ENCODE data around the gene ATG10. TPM values are rescaled to one million over a fixed set of nuclear protein-coding genes. Genes with fewer than 3 reads are reported as not detected.

ATG10 gene
- total and polyA plus RNA-seq, 2 of the 13 experiments (the other 11 are each of a cell fraction or from before 2014, with no cell fraction given): 2.0 to 5.7 TPM

DNA sequence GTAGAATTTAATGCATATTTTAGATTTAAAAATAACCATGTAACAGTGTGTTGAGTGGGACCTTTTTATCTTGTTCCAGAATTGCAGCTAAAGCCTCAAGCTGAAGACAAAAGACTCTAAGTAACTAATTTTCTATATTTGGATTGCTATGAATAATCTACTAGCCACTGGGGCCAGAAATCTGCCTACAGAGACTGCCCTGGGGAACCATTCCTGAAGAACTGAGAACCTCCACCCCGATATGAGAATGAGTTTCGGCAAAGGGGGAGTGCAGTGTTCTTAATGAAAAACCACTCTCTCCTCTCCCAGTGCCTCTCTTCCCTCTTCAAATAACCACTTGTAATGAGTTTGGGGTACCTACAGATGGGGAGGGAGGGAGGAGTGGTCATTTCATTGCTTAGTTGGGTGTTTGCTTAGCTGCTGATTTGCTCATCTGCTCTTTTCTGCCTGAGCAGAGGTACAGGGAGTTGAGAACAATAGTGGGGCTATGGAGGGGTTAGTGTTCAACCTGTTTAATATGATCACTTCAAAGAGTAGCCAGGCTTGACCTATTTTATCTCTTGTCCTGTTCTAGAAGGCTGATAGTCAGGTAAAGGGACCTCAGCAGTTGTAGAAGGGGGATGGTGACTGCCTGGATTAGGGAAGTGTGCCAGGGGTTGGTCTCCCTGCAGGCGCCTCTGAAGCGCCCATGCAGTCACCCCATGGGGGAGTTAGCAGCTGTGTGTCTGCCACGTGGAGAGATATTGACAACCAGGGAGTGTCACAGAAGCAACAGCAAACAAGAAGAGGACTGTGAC is 47.7 kb downstream of the ATG10 start (continued):
- TF ChIP-seq, protein P1, sequence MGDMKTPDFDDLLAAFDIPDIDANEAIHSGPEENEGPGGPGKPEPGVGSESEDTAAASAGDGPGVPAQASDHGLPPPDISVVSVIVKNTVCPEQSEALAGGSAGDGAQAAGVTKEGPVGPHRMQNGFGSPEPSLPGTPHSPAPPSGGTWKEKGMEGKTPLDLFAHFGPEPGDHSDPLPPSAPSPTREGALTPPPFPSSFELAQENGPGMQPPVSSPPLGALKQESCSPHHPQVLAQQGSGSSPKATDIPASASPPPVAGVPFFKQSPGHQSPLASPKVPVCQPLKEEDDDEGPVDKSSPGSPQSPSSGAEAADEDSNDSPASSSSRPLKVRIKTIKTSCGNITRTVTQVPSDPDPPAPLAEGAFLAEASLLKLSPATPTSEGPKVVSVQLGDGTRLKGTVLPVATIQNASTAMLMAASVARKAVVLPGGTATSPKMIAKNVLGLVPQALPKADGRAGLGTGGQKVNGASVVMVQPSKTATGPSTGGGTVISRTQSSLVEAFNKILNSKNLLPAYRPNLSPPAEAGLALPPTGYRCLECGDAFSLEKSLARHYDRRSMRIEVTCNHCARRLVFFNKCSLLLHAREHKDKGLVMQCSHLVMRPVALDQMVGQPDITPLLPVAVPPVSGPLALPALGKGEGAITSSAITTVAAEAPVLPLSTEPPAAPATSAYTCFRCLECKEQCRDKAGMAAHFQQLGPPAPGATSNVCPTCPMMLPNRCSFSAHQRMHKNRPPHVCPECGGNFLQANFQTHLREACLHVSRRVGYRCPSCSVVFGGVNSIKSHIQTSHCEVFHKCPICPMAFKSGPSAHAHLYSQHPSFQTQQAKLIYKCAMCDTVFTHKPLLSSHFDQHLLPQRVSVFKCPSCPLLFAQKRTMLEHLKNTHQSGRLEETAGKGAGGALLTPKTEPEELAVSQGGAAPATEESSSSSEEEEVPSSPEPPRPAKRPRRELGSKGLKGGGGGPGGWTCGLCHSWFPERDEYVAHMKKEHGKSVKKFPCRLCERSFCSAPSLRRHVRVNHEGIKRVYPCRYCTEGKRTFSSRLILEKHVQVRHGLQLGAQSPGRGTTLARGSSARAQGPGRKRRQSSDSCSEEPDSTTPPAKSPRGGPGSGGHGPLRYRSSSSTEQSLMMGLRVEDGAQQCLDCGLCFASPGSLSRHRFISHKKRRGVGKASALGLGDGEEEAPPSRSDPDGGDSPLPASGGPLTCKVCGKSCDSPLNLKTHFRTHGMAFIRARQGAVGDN (CRISPR knock-in tag; IDR thresholded peaks at IDR 0.05): peak; percentile 44; the same call in 1 of the 2 replicates
- TF ChIP-seq BRCA1 (CRISPR knock-in tag; IDR thresholded peaks at IDR 0.05) (no peak), ZNF282 (IDR thresholded peaks at IDR 0.05; ENCODE audit: partially characterized antibody) (no peak), SAP130 (CRISPR knock-in tag; IDR thresholded peaks at IDR 0.05; ENCODE audit: low read depth) (peak; percentile 26; the same call in 1 of the 2 replicates), TGIF2 (CRISPR knock-in tag; IDR thresholded peaks at IDR 0.05) (peak; percentile 68; the same call in 1 of the 2 replicates), ARNT (IDR thresholded peaks at IDR 0.05) (no peak), PITX1 (CRISPR knock-in tag; IDR thresholded peaks at IDR 0.05) (peak; percentile 47; the same call in 1 of the 2 replicates)

DNA sequence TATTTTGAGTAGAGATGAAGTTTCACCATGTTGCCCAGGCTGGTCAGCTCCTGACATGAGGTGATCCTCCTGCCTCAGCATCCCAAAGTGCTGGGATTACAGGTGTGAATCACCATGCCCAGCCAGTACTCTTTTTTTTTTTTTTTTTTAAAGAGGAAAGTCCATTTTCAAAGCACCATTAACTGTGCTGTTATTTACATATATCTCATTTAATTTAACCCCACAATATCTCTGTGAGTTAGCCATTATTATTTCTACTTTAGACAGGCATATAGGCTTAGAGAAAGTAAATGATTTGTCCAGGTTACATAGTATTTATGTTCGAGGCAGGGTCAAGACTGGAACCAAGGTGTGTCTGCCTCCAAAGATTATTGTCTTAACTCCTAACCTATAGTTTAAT is 50.7 kb downstream of the ATG10 start:
- WGBS (ENCODE audit: low lambda C conversion rate): 91% methylated on average over 1 of the region's 1 CpG

More for the DNA sequence above, 50.7 kb downstream of the ATG10 start:
- Histone ChIP-seq H3K36me3 (replicated peaks in 1 of 2; ENCODE audit: control insufficient read depth in 1 of 2, insufficient read depth in 2 of 2, low read length in 2 of 2) (no peaks in the 10 kb centered on the region), H3K9me3 (ENCODE audit: low read length) (no peaks in the 10 kb centered on the region), H3K79me2 (ENCODE audit: insufficient read depth, low read length) (no peaks in the 10 kb centered on the region), H3K27me3 (ENCODE audit: control insufficient read depth in 1 of 2, insufficient read depth in 2 of 2, low read length in 2 of 2) (no peaks in the 10 kb centered on the region), H4K20me1 (ENCODE audit: insufficient read depth, low read length) (no peaks in the 10 kb centered on the region), H3K4me3 (replicated peaks in 1 of 3; ENCODE audit: insufficient read depth in 1 of 3, low read depth in 2 of 3, low read length in 3 of 3) (no peak overlapping the region), H3K4me2 (ENCODE audit: low read depth, low read length) (no peak overlapping the region), H3K4me1 (ENCODE audit: insufficient read depth, low read length) (peaks cover 37% of the 10 kb centered on the region), H3K27ac (ENCODE audit: extremely low read length, insufficient read depth, low read length) (no peak overlapping the region), H2AFZ (ENCODE audit: low read length) (no peak overlapping the region), H3K9ac (ENCODE audit: insufficient read depth, low read depth, low read length) (no peak overlapping the region)
- ATAC-seq (no peak), FAIRE-seq (no peak), DNase-seq (ENCODE audit: low spot score) (no peak)
- intact Hi-C loops (cut with micrococcal nuclease; ENCODE audit: unreplicated experiment): loop anchor here (10.0 kb wide), 1 partner anchor 142 kb away; no protein-coding TSS in a partner anchor
- POLR2A ChIA-PET: no interaction called here
- BruUV-seq (replicated peaks): no TSS peak
- TF ChIP-seq ARID2 (CRISPR knock-in tag; IDR thresholded peaks at IDR 0.05; ENCODE audit: borderline replicate concordance): no peak
- TF ChIP-seq ZNF782 (CRISPR knock-in tag; IDR thresholded peaks at IDR 0.05; ENCODE audit: borderline replicate concordance): no peak
- no peak for TF ChIP-seq POLR2A (IDR thresholded peaks at IDR 0.05; ENCODE audit: insufficient read depth in 1 of 2, low read depth in 2 of 2, low read length in 2 of 2)
- no peak for TF ChIP-seq TBX2 (CRISPR knock-in tag; IDR thresholded peaks at IDR 0.05; ENCODE audit: borderline replicate concordance)
- no peak for TF ChIP-seq HMG20A (CRISPR knock-in tag; IDR thresholded peaks at IDR 0.05; ENCODE audit: borderline replicate concordance)
- no peak for TF ChIP-seq FIP1L1 (IDR thresholded peaks at IDR 0.05; ENCODE audit: borderline replicate concordance, insufficient read depth, low read depth, low read length)
- no peak for TF ChIP-seq TBP (CRISPR knock-in tag; IDR thresholded peaks at IDR 0.05)
- CTCF ChIA-PET (ENCODE audit: low intra/inter-chr PET ratio, low total read pairs): no interaction called here
- in situ Hi-C loops (cut with HindIII; ENCODE audit: extremely low pct_ligation_motif_present, low pct_unique_long_range_greater_than_20kb): no loop called here
